ENCODE measurements around the gene AFMID. TPM values are rescaled to one million over a fixed set of nuclear protein-coding genes. Genes with fewer than 3 reads are reported as not detected.

Gene AFMID
- total RNA-seq, 4 donors from 2014 or later: 33.7 to 82.4 (median 60.4) TPM

GRCh38 chr17:78247304-78247703, 60.1 kb downstream of the AFMID start:
- H3K36me3 ChIP-seq: no peaks in the 10 kb centered on the region
- no peak overlapping the region for H3K27ac ChIP-seq
- no peak for DNase-seq
- TF ChIP-seq EP300 (IDR thresholded peaks at IDR 0.05; ENCODE audit: low read depth) (no peak), POLR2AphosphoS5 (IDR thresholded peaks at IDR 0.05) (no peak), POLR2A (IDR thresholded peaks at IDR 0.05) (no peak), CTCF (IDR thresholded peaks at IDR 0.05) (no peak)
- peaks cover 3% of the 10 kb centered on the region for H3K27me3 ChIP-seq
- in situ Hi-C loops (cut with MboI; ENCODE audit: low pct_ligation_motif_present in 1 of 4, low pct_unique_long_range_greater_than_20kb in 1 of 4, low sequenced_read_pairs in 3 of 4) (loop anchor here in 3 of 4 donors (10.0 kb wide), 2 partner anchors 133 to 143 kb away; no protein-coding TSS in a partner anchor), intact Hi-C loops (cut with DNase I; ENCODE audit: low total_unique reads) (no loop called here)
- no peaks in the 10 kb centered on the region for H3K9me3 ChIP-seq
- H3K4me3 ChIP-seq: no peak overlapping the region
- H3K4me1 ChIP-seq: peaks cover 0 to 18% (median 16%) of the 10 kb centered on the region in 4 donors
- 80 to 81% methylated on average over 1 to 8 of the region's 8 CpGs for WGBS, 2 donors (ENCODE audit: low coverage in 1 of 2)

- intact Hi-C loops (cut with DNase I; ENCODE audit: low total_unique reads): no loop called here
These were observed 61.1 kb downstream of the AFMID start for GRCh38 chr17:78248051-78248914.

DNA sequence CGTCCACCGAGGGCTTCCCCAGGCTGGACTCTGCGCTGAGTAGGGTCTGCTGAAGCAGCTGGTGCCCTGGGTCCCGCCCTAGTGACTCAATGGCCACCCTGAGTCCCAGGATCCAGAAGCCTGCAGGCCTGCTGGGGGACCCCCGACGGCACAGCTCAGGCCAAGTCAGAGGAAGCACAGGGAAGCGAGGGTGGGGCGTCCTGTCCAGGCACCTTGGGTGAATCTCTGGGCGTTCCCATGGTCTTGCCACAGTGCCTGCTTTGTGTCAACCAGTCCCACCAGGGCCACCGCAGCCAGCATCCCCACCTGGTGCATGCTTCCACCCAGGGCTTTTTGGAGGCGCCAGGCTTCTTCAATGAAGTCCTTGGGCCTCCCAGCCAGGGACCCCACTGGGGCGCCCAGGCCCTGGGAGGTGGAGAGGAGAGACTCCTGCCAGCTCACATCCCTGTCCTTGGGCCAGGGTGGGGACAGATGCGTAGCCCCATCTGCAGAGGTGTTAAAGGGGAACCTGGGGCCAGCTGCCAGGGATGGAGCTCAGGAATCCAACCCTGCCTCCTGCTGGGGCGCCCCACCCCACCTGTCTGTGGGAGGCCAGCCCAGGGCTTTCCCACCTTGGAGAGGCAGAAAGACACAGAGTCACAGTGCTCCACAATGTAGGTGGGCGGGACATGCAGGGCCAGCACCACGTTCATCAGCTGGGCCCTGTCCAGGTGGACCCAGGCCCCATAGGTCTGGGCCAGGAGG, 62.1 kb downstream of the AFMID start:
- H3K36me3 ChIP-seq: no peaks in the 10 kb centered on the region
- intact Hi-C loops (cut with DNase I; ENCODE audit: low total_unique reads): no loop called here
- peaks cover 3% of the 10 kb centered on the region for H3K27me3 ChIP-seq
- in situ Hi-C loops (cut with MboI; ENCODE audit: low pct_ligation_motif_present in 1 of 4, low pct_unique_long_range_greater_than_20kb in 1 of 4, low sequenced_read_pairs in 3 of 4): loop anchor here in 3 of 4 donors (10.0 kb wide), 2 partner anchors 134 to 144 kb away; no protein-coding TSS in a partner anchor
- no peaks in the 10 kb centered on the region for H3K9me3 ChIP-seq
- H3K27ac ChIP-seq: no peak overlapping the region
- peaks cover 0 to 30% (median 24%) of the 10 kb centered on the region in 4 donors for H3K4me1 ChIP-seq
- no peak for TF ChIP-seq EP300 (IDR thresholded peaks at IDR 0.05; ENCODE audit: low read depth)
- no peak for TF ChIP-seq POLR2A (IDR thresholded peaks at IDR 0.05)
- TF ChIP-seq CTCF (IDR thresholded peaks at IDR 0.05): no peak
- TF ChIP-seq POLR2AphosphoS5 (IDR thresholded peaks at IDR 0.05): no peak
- H3K4me3 ChIP-seq: no peak overlapping the region
- no peak for DNase-seq
- 80% methylated on average over 11 of the region's 16 CpGs; no CpG with 5 or more reads in 1 of the 2 donors for WGBS, 2 donors (ENCODE audit: low coverage in 1 of 2)

More at GRCh38 chr17:78248051-78248914, 61.1 kb downstream of the AFMID start:
- no peak overlapping the region for H3K4me3 ChIP-seq
- H3K36me3 ChIP-seq: no peaks in the 10 kb centered on the region
- peaks cover 3% of the 10 kb centered on the region for H3K27me3 ChIP-seq
- in situ Hi-C loops (cut with MboI; ENCODE audit: low pct_ligation_motif_present in 1 of 4, low pct_unique_long_range_greater_than_20kb in 1 of 4, low sequenced_read_pairs in 3 of 4): loop anchor here in 3 of 4 donors (10.0 kb wide), 2 partner anchors 133 to 143 kb away; no protein-coding TSS in a partner anchor
- no peak for DNase-seq
- H3K9me3 ChIP-seq: no peaks in the 10 kb centered on the region
- WGBS, 2 donors (ENCODE audit: low coverage in 1 of 2): 67 to 79% methylated on average over 1 to 30 of the region's 30 CpGs
- TF ChIP-seq CTCF (IDR thresholded peaks at IDR 0.05) (no peak), POLR2A (IDR thresholded peaks at IDR 0.05) (no peak), POLR2AphosphoS5 (IDR thresholded peaks at IDR 0.05) (no peak), EP300 (IDR thresholded peaks at IDR 0.05; ENCODE audit: low read depth) (no peak)
- H3K4me1 ChIP-seq: peaks cover 0 to 24% (median 19%) of the 10 kb centered on the region in 4 donors
- H3K27ac ChIP-seq: peak overlapping the region in 1 of 4 donors; percentile 8
